Tibial nerve (tissue), 4 donors: ENCODE measurements around the gene SNX19. TPM values are rescaled to one million over a fixed set of nuclear protein-coding genes. Genes with fewer than 3 reads are reported as not detected.
"Not testable (repeated sequence)": the region's sequence is repeated elsewhere in the genome, so short reads cannot be mapped to it uniquely, and the experiment has no call there.

Experiments used
- DNase-seq, 2 donors: peaks; one replicate each; pipeline ENCODE4 v3.0.0-alpha.2; 2019; ENCODE audit warnings: low spot score in 2 of 2
- H3K27ac ChIP-seq, 4 donors: fragments of 200-600 bp; sonication (generic) in 3 of 4; one replicate each; pipeline ENCODE4 v1.5.1; 2017 to 2019; ENCODE audit warnings: mild to moderate bottlenecking in 1 of 4
- H3K27me3 ChIP-seq, 2 donors: fragments of 200-600 bp; sonication (generic) in 1 of 2; one replicate each; pipeline versions ENCODE4 v1.5.1 to v1.6.0; 2017 to 2019
- H3K36me3 ChIP-seq, 3 donors: fragments of 200-600 bp; sonication (generic); one replicate each; pipeline ENCODE4 v1.5.1; 2018 to 2019
- H3K4me1 ChIP-seq, 4 donors: fragments of 200-600 bp; sonication (generic) in 3 of 4; one replicate each; pipeline ENCODE4 v1.5.1; 2017 to 2019
- H3K4me3 ChIP-seq, 4 donors: fragments of 200-600 bp; sonication (generic) in 3 of 4; one replicate each; pipeline ENCODE4 v1.5.1; 2017 to 2019; ENCODE audit warnings: mild to moderate bottlenecking in 1 of 4, moderate library complexity in 1 of 4
- H3K9me3 ChIP-seq, 4 donors: fragments of 200-600 bp; sonication (generic) in 3 of 4; one replicate each; pipeline ENCODE4 v1.5.1; 2017 to 2019
- CTCF ChIP-seq, 5 experiments: fragments of 200-600 bp in 3 of 5; fragments of 450-650 bp in 2 of 5; sonication (generic) in 3 of 5; IDR thresholded peaks; one replicate each; pipeline ENCODE4 v1.5.1; 2016 to 2019; ENCODE audit warnings: antibody characterized with exemption in 5 of 5, mild to moderate bottlenecking in 3 of 5, moderate library complexity in 2 of 5
- EP300 ChIP-seq, 2 donors: sonication (generic); formaldehyde crosslinking; IDR thresholded peaks; one replicate each; pipeline ENCODE4 v1.6.1; 2017; ENCODE audit warnings: antibody characterized with exemption in 2 of 2, mild to moderate bottlenecking in 1 of 2
- POLR2A ChIP-seq, 2 donors: fragments of 450-650 bp; IDR thresholded peaks; one replicate each; pipeline ENCODE4 v1.6.1; 2017; ENCODE audit warnings: antibody characterized with exemption in 2 of 2, mild to moderate bottlenecking in 2 of 2, moderate library complexity in 2 of 2
- WGBS, 2 donors: methylation state at CpG; one replicate each; pipeline ENCODE4 v1.1.5; 2018; 5-methylcytosine and 5-hydroxymethylcytosine counted together
- total RNA-seq, 4 donors: library from RNA; depleted of rRNA; stranded (reverse); fragments of >200 nt; gene quantifications; one replicate each; pipeline ENCODE4 v1.1.0, GENCODE V29; 2016

Gene SNX19
- total RNA-seq, 4 donors from 2014 or later = 94.2 to 141 (median 105) TPM

GRCh38 chr11:130945896-130946295 is 29.6 kb upstream of the SNX19 start:
- TF ChIP-seq POLR2A (IDR thresholded peaks at IDR 0.05) = no peak
- no peak for TF ChIP-seq EP300 (IDR thresholded peaks at IDR 0.05)
- TF ChIP-seq CTCF (IDR thresholded peaks at IDR 0.05) = no peak
- Histone ChIP-seq H3K4me1 (peaks cover 0 to 5% (median 2%) of the 10 kb centered on the region in 4 donors), H3K9me3 (no peaks in the 10 kb centered on the region), H3K4me3 (no peak overlapping the region), H3K27me3 (no peaks in the 10 kb centered on the region), H3K36me3 (no peaks in the 10 kb centered on the region), H3K27ac (no peak overlapping the region)
- WGBS, 2 donors = 21 to 28% methylated on average over 9 of the region's 9 CpGs
- DNase-seq = peak in 1 of 2 donors; percentile 16

GRCh38 chr11:130940706-130941105 is 24.4 kb upstream of the SNX19 start:
- WGBS, 2 donors = 45 to 49% methylated on average over 1 of the region's 1 CpG
- DNase-seq = no peak
- Histone ChIP-seq H3K9me3 (no peaks in the 10 kb centered on the region), H3K4me3 (no peak overlapping the region), H3K36me3 (no peaks in the 10 kb centered on the region), H3K4me1 (peaks cover 0 to 2% (median under 1%) of the 10 kb centered on the region in 4 donors), H3K27ac (no peak overlapping the region), H3K27me3 (no peaks in the 10 kb centered on the region)
- no peak for TF ChIP-seq EP300 (IDR thresholded peaks at IDR 0.05)
- no peak for TF ChIP-seq POLR2A (IDR thresholded peaks at IDR 0.05)
- TF ChIP-seq CTCF (IDR thresholded peaks at IDR 0.05) = no peak

GRCh38 chr11:130937051-130937450 is 20.8 kb upstream of the SNX19 start:
- H3K9me3 ChIP-seq = no peaks in the 10 kb centered on the region
- WGBS, 2 donors = 59 to 66% methylated on average over 2 of the region's 2 CpGs
- H3K4me3 ChIP-seq = no peak overlapping the region
- no peak for DNase-seq
- H3K27me3 ChIP-seq = no peaks in the 10 kb centered on the region
- no peaks in the 10 kb centered on the region for H3K4me1 ChIP-seq
- TF ChIP-seq POLR2A (IDR thresholded peaks at IDR 0.05) (no peak), EP300 (IDR thresholded peaks at IDR 0.05) (no peak), CTCF (IDR thresholded peaks at IDR 0.05) (no peak)
- no peak overlapping the region for H3K27ac ChIP-seq
- no peaks in the 10 kb centered on the region for H3K36me3 ChIP-seq

- Histone ChIP-seq H3K27me3 (no peaks in the 10 kb centered on the region), H3K4me1 (no peaks in the 10 kb centered on the region), H3K36me3 (no peaks in the 10 kb centered on the region), H3K27ac (no peak overlapping the region), H3K9me3 (no peaks in the 10 kb centered on the region), H3K4me3 (no peak overlapping the region)
- DNase-seq = no peak
- WGBS, 2 donors = 82 to 89% methylated on average over 5 of the region's 5 CpGs
- TF ChIP-seq EP300 (IDR thresholded peaks at IDR 0.05) (no peak), POLR2A (IDR thresholded peaks at IDR 0.05) (no peak), CTCF (IDR thresholded peaks at IDR 0.05) (no peak)
Measured at GRCh38 chr11:130932086-130932712, 15.9 kb upstream of the SNX19 start.

GRCh38 chr11:130924750-130925149 is 8.5 kb upstream of the SNX19 start:
- WGBS, 2 donors = 49 to 58% methylated on average over 3 of the region's 3 CpGs

GRCh38 chr11:130920612-130921011 is 4.3 kb upstream of the SNX19 start:
- H3K9me3 ChIP-seq, DNase-seq, H3K27me3 ChIP-seq, H3K36me3 ChIP-seq, H3K4me1 ChIP-seq, H3K27ac ChIP-seq, H3K4me3 ChIP-seq: not testable (repeated sequence)
- WGBS, 2 donors = 77% methylated on average over 5 of the region's 5 CpGs

More at GRCh38 chr11:130924750-130925149, 8.5 kb upstream of the SNX19 start:
- H3K4me1 ChIP-seq = no peaks in the 10 kb centered on the region
- DNase-seq = no peak
- no peaks in the 10 kb centered on the region for H3K9me3 ChIP-seq
- no peaks in the 10 kb centered on the region for H3K27me3 ChIP-seq
- TF ChIP-seq EP300 (IDR thresholded peaks at IDR 0.05) = no peak
- no peak for TF ChIP-seq CTCF (IDR thresholded peaks at IDR 0.05)
- TF ChIP-seq POLR2A (IDR thresholded peaks at IDR 0.05) = no peak
- H3K4me3 ChIP-seq = no peak overlapping the region
- no peak overlapping the region for H3K27ac ChIP-seq
- no peaks in the 10 kb centered on the region for H3K36me3 ChIP-seq
